ENCODE measurements around the gene GSS.
A peak's percentile ranks its signal among the peaks of the same experiment; 100 is the strongest.

Gene GSS

GRCh38 chr20:34978092-34978744, 22.6 kb upstream of the GSS start:
- DNase-seq (ENCODE audit: low spot score), result no peak

GRCh38 chr20:34977365-34978091, 21.9 kb upstream of the GSS start:
- no peak for DNase-seq (ENCODE audit: low spot score)

- DNase-seq (ENCODE audit: low spot score), result no peak
These were observed 20.7 kb upstream of the GSS start for GRCh38 chr20:34976286-34976685.

- DNase-seq (ENCODE audit: low spot score), result no peak
These were observed 18.6 kb upstream of the GSS start for GRCh38 chr20:34974246-34974645.

- peak; percentile 46 for DNase-seq (ENCODE audit: low spot score)
These were observed 16.1 kb upstream of the GSS start for GRCh38 chr20:34971561-34972235.

- DNase-seq (ENCODE audit: low spot score), result peak; percentile 61
These were observed 15.4 kb upstream of the GSS start for GRCh38 chr20:34970846-34971560.

GRCh38 chr20:34970193-34970840, 14.7 kb upstream of the GSS start:
- DNase-seq (ENCODE audit: low spot score), result no peak

GRCh38 chr20:34968042-34968775, 12.6 kb upstream of the GSS start:
- DNase-seq (ENCODE audit: low spot score), result no peak

GRCh38 chr20:34967421-34967820, 11.8 kb upstream of the GSS start:
- DNase-seq (ENCODE audit: low spot score), result no peak

- DNase-seq (ENCODE audit: low spot score), result no peak
These were observed 9.4 kb upstream of the GSS start for GRCh38 chr20:34965051-34965450.

- no peak for DNase-seq (ENCODE audit: low spot score)
These were observed 8.9 kb upstream of the GSS start for GRCh38 chr20:34964486-34964885.

GRCh38 chr20:34956751-34957472, 1.3 kb upstream of the GSS start:
- DNase-seq (ENCODE audit: low spot score), result peak; percentile 57

- DNase-seq (ENCODE audit: low spot score), result no peak
These were observed 444 bp upstream of the GSS start for GRCh38 chr20:34956041-34956458.

- no peak for DNase-seq (ENCODE audit: low spot score)
These were observed 739 bp downstream of the GSS start for GRCh38 chr20:34954904-34955230.

- no peak for DNase-seq (ENCODE audit: low spot score)
These were observed 1.6 kb downstream of the GSS start for GRCh38 chr20:34953960-34954359.

GRCh38 chr20:34952671-34953070, 2.9 kb downstream of the GSS start:
- DNase-seq (ENCODE audit: low spot score), result no peak

GRCh38 chr20:34951652-34952051, 4.0 kb downstream of the GSS start:
- peak; percentile 36 for DNase-seq (ENCODE audit: low spot score)

- DNase-seq (ENCODE audit: low spot score), result no peak
These were observed 4.4 kb downstream of the GSS start for GRCh38 chr20:34951252-34951651.

- no peak for DNase-seq (ENCODE audit: low spot score)
These were observed 6.5 kb downstream of the GSS start for GRCh38 chr20:34949120-34949519.

GRCh38 chr20:34948030-34948429, 7.6 kb downstream of the GSS start:
- peak; percentile 14 for DNase-seq (ENCODE audit: low spot score)

GRCh38 chr20:34947336-34947735, 8.3 kb downstream of the GSS start:
- no peak for DNase-seq (ENCODE audit: low spot score)

All from left forelimb (tissue), 1 donor.